H9 (cell line): Measurements from ENCODE around the gene PHLDA3. TPM values are rescaled to one million over a fixed set of nuclear protein-coding genes. Genes with fewer than 3 reads are reported as not detected.

ENCODE experiments used
- DNase-seq: peaks from one replicate; pipeline ENCODE4 v3.0.0-alpha.2; 2017
- H2AFZ ChIP-seq: one replicate; pipeline ENCODE4 v1.6.1; 2013; ENCODE audit warnings: mild to moderate bottlenecking, low read length, control low read depth, moderate library complexity
- H2AK5ac ChIP-seq: 2 replicates; pipeline ENCODE4 v1.6.1; 2013; ENCODE audit warnings: low read length, control low read depth, mixed read lengths; ENCODE audit not compliant: insufficient read length
- H2BK120ac ChIP-seq: one replicate; pipeline ENCODE4 v1.6.1; 2013; ENCODE audit warnings: low read depth, mild to moderate bottlenecking, low read length, control low read depth, inconsistent platforms; ENCODE audit not compliant: poor library complexity, severe bottlenecking
- H2BK12ac ChIP-seq: 2 replicates; pipeline ENCODE4 v1.6.1; 2013; ENCODE audit warnings: low read length, control low read depth, mixed read lengths, low read depth; ENCODE audit not compliant: insufficient read length
- H2BK15ac ChIP-seq: 2 replicates; pipeline ENCODE4 v1.6.1; 2013; ENCODE audit warnings: low read depth, low read length, control low read depth
- H2BK20ac ChIP-seq: one replicate; pipeline ENCODE4 v1.6.1; 2013; ENCODE audit warnings: low read depth, mild to moderate bottlenecking, low read length, control low read depth, inconsistent platforms; ENCODE audit not compliant: poor library complexity, severe bottlenecking
- H2BK5ac ChIP-seq: 2 replicates; pipeline ENCODE4 v1.6.1; 2013; ENCODE audit warnings: low read length, control low read depth, mixed read lengths; ENCODE audit not compliant: insufficient read length
- H3K14ac ChIP-seq: 2 replicates; pipeline ENCODE4 v1.6.1; 2013; ENCODE audit warnings: low read length, control low read depth; ENCODE audit not compliant: insufficient read depth
- H3K18ac ChIP-seq: 2 replicates; pipeline ENCODE4 v1.6.1; 2013; ENCODE audit warnings: low read depth, mild to moderate bottlenecking, mixed read lengths, low read length, control low read depth; ENCODE audit not compliant: insufficient read length
- H3K23ac ChIP-seq: 2 replicates; pipeline ENCODE4 v1.6.1; 2013; ENCODE audit warnings: low read length, control low read depth, mixed read lengths, low read depth; ENCODE audit not compliant: insufficient read length
- H3K23me2 ChIP-seq: 2 replicates; pipeline ENCODE4 v1.6.1; 2013; ENCODE audit warnings: low read depth, mild to moderate bottlenecking, mixed read lengths, low read length, control low read depth; ENCODE audit not compliant: insufficient read length, poor library complexity, severe bottlenecking
- H3K27ac ChIP-seq: 2 replicates; pipeline ENCODE4 v1.5.1; 2013; ENCODE audit warnings: low read length, control low read depth, mixed read lengths, low read depth; ENCODE audit not compliant: insufficient read length
- H3K27me3 ChIP-seq: 2 replicates; pipeline ENCODE4 v1.6.1; 2013; ENCODE audit warnings: low read length, control low read depth, inconsistent platforms; ENCODE audit not compliant: insufficient read depth
- H3K4ac ChIP-seq: 2 replicates; pipeline ENCODE4 v1.6.1; 2013; ENCODE audit warnings: low read depth, mild to moderate bottlenecking, control low read depth, inconsistent platforms, low read length, moderate library complexity
- H3K4me1 ChIP-seq: 2 replicates; pipeline ENCODE4 v1.6.1; 2013; ENCODE audit warnings: low read length, control low read depth, inconsistent platforms; ENCODE audit not compliant: insufficient read depth
- H3K4me2 ChIP-seq: 2 replicates; pipeline ENCODE4 v1.6.1; 2013; ENCODE audit warnings: low read length, control low read depth, mixed read lengths; ENCODE audit not compliant: insufficient read length, insufficient read depth
- H3K56ac ChIP-seq: 2 replicates; pipeline ENCODE4 v1.6.1; 2013; ENCODE audit warnings: low read depth, mild to moderate bottlenecking, mixed read lengths, low read length, control low read depth; ENCODE audit not compliant: insufficient read length
- H3K79me1 ChIP-seq: 2 replicates; pipeline ENCODE4 v1.6.1; 2013; ENCODE audit warnings: low read depth, mild to moderate bottlenecking, moderate library complexity, low read length, control low read depth, inconsistent platforms; ENCODE audit not compliant: insufficient read depth, poor library complexity, severe bottlenecking
- H3K79me2 ChIP-seq: 2 replicates; pipeline ENCODE4 v1.6.1; 2013; ENCODE audit warnings: low read length, control low read depth, inconsistent platforms; ENCODE audit not compliant: insufficient read depth
- H3K9ac ChIP-seq: 2 replicates; pipeline ENCODE4 v1.6.1; 2013; ENCODE audit warnings: low read length, control low read depth, mixed read lengths; ENCODE audit not compliant: insufficient read length; ENCODE audit errors: extremely low read depth
- H3K9me3 ChIP-seq: one replicate; pipeline ENCODE4 v1.6.1; 2013; ENCODE audit warnings: low read depth, low read length, inconsistent platforms; ENCODE audit not compliant: control insufficient read depth
- H3T11ph ChIP-seq: one replicate; pipeline ENCODE4 v1.6.1; 2013; ENCODE audit warnings: mild to moderate bottlenecking, low read length, control low read depth, inconsistent platforms
- H4K20me1 ChIP-seq: one replicate; pipeline ENCODE4 v1.6.1; 2013; ENCODE audit not compliant: control insufficient read depth, insufficient read length, insufficient read depth
- H4K5ac ChIP-seq: 2 replicates; pipeline ENCODE4 v1.6.1; 2013; ENCODE audit warnings: low read depth, mild to moderate bottlenecking, mixed read lengths, low read length, control low read depth; ENCODE audit not compliant: insufficient read length
- H4K8ac ChIP-seq: replicated peaks from 2 replicates; pipeline ENCODE4 v1.6.1; 2013; ENCODE audit warnings: low read length, control low read depth, mixed read lengths, low read depth; ENCODE audit not compliant: insufficient read length
- H4K91ac ChIP-seq: 2 replicates; pipeline ENCODE4 v1.6.1; 2013; ENCODE audit warnings: low read depth, mild to moderate bottlenecking, moderate library complexity, mixed read lengths, low read length, control low read depth; ENCODE audit not compliant: insufficient read length
- H3K27ac Mint-ChIP-seq, 3 experiments: 2 replicates in 2 of 3; 3 replicates in 1 of 3; pipeline ENCODE4 v1.8.0; 2020 to 2021; ENCODE audit warnings: mixed read lengths in 3 of 3, mild to moderate bottlenecking in 1 of 3, moderate library complexity in 1 of 3
- H3K27me3 Mint-ChIP-seq: 2 replicates; pipeline ENCODE4 v1.8.0; 2021; ENCODE audit warnings: low read depth, mild to moderate bottlenecking, moderate library complexity, mixed read lengths
- H3K36me3 Mint-ChIP-seq, 3 experiments: 2 replicates in 2 of 3; 3 replicates in 1 of 3; pipeline ENCODE4 v1.8.0; 2020 to 2021; ENCODE audit warnings: low read depth in 3 of 3, mixed read lengths in 3 of 3; ENCODE audit not compliant: insufficient read depth in 1 of 3
- H3K4me1 Mint-ChIP-seq, 2 experiments: 2 replicates each; pipeline ENCODE4 v1.8.0; 2020; ENCODE audit warnings: mixed read lengths in 2 of 2
- H3K4me3 Mint-ChIP-seq, 2 experiments: 2 replicates in 1 of 2; 3 replicates in 1 of 2; pipeline ENCODE4 v1.8.0; 2020 to 2021; ENCODE audit warnings: mild to moderate bottlenecking in 2 of 2, mixed read lengths in 2 of 2, moderate library complexity in 1 of 2
- H3K9me3 Mint-ChIP-seq, 2 experiments: 2 replicates in 1 of 2; 3 replicates in 1 of 2; pipeline ENCODE4 v1.8.0; 2020; ENCODE audit warnings: mild to moderate bottlenecking in 2 of 2, mixed read lengths in 2 of 2, moderate library complexity in 1 of 2
- CTCF ChIP-seq: fragments of 200-600 bp; sonication (generic); conservative IDR thresholded peaks from 3 replicates; pipeline ENCODE4 v1.8.0; 2021; ENCODE audit warnings: antibody characterized with exemption, mild to moderate bottlenecking
- WGBS: extraction: QIAGEN DNeasy Blood & Tissue Kit; methylation state at CpG from one replicate; pipeline ENCODE4 v1.1.7; 2013; ENCODE audit warnings: missing lambda C conversion rate, low lambda C conversion rate, mixed read lengths; ENCODE audit not compliant: insufficient read length; ENCODE audit errors: extremely low coverage; 5-methylcytosine and 5-hydroxymethylcytosine counted together
- total RNA-seq: library from RNA; stranded (reverse); gene quantifications from 2 replicates; pipeline ENCODE4 v1.2.1, GENCODE V29; 2021

PHLDA3 gene
- total RNA-seq, 1 experiment from 2014 or later, result 53.9 TPM

GRCh38 chr1:201445310-201445709, 23.7 kb downstream of the PHLDA3 start:
- no peaks in the 10 kb centered on the region for H4K20me1 ChIP-seq
- H2AK5ac ChIP-seq, result no peak overlapping the region
- no peak overlapping the region for H3K56ac ChIP-seq
- H3K23me2 ChIP-seq, result no peaks in the 10 kb centered on the region
- no CpG with 5 or more reads among the region's 6 CpGs for WGBS
- Mint-ChIP-seq H3K36me3 (no peaks in the 10 kb centered on the region), H3K4me1 (peaks cover 21 to 28% of the 10 kb centered on the region in 2 experiments), H3K4me3 (no peak overlapping the region), H3K27ac (no peak overlapping the region), H3K9me3 (peaks cover 0 to 5% of the 10 kb centered on the region in 2 experiments; a peak in 2 of 5 replicates), H3K27me3 (peaks cover 5% of the 10 kb centered on the region)
- no peaks in the 10 kb centered on the region for H3K9me3 ChIP-seq
- H2BK120ac ChIP-seq, result no peak overlapping the region
- H3T11ph ChIP-seq, result no peak overlapping the region
- TF ChIP-seq CTCF, result no peak
- H3K23ac ChIP-seq, result no peak overlapping the region
- H2BK20ac ChIP-seq, result no peak overlapping the region
- no peak for DNase-seq
- H3K79me1 ChIP-seq, result no peaks in the 10 kb centered on the region
- H2AFZ ChIP-seq, result no peak overlapping the region
- no peak overlapping the region for H4K91ac ChIP-seq
- H3K27me3 ChIP-seq, result no peaks in the 10 kb centered on the region
- no peak overlapping the region for H2BK12ac ChIP-seq
- H2BK5ac ChIP-seq, result no peak overlapping the region
- no peak overlapping the region for H3K9ac ChIP-seq
- peaks cover 2% of the 10 kb centered on the region; the same call in 1 of the 2 replicates for H3K4me1 ChIP-seq
- H4K8ac ChIP-seq, result no peak overlapping the region
- no peak overlapping the region for H2BK15ac ChIP-seq
- no peak overlapping the region for H3K27ac ChIP-seq
- H4K5ac ChIP-seq, result no peak overlapping the region
- H3K18ac ChIP-seq, result no peak overlapping the region
- H3K4ac ChIP-seq, result no peak overlapping the region
- no peak overlapping the region for H3K4me2 ChIP-seq
- H3K79me2 ChIP-seq, result no peaks in the 10 kb centered on the region
- H3K14ac ChIP-seq, result no peak overlapping the region
